ENCODE measurements around the gene SUZ12.
"Not testable (repeated sequence)": the region's sequence is repeated elsewhere in the genome, so short reads cannot be mapped to it uniquely, and the experiment has no call there.

- not testable (repeated sequence) for TF ChIP-seq CTCF, EZH2 (IDR thresholded peaks at IDR 0.05)
Measured at GRCh38 chr17:31917721-31918120, 19.1 kb upstream of the SUZ12 start.

All from neural progenitor cell (in vitro differentiated cells).